IPS DF 19.7 (cell line): ENCODE data around the gene CCL26.

Source experiments
- DNase-seq: peaks from one replicate; pipeline ENCODE4 v3.0.0-alpha.2; 2013; ENCODE audit warnings: low read depth, low spot score

CCL26 gene, protein sequence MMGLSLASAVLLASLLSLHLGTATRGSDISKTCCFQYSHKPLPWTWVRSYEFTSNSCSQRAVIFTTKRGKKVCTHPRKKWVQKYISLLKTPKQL

DNA sequence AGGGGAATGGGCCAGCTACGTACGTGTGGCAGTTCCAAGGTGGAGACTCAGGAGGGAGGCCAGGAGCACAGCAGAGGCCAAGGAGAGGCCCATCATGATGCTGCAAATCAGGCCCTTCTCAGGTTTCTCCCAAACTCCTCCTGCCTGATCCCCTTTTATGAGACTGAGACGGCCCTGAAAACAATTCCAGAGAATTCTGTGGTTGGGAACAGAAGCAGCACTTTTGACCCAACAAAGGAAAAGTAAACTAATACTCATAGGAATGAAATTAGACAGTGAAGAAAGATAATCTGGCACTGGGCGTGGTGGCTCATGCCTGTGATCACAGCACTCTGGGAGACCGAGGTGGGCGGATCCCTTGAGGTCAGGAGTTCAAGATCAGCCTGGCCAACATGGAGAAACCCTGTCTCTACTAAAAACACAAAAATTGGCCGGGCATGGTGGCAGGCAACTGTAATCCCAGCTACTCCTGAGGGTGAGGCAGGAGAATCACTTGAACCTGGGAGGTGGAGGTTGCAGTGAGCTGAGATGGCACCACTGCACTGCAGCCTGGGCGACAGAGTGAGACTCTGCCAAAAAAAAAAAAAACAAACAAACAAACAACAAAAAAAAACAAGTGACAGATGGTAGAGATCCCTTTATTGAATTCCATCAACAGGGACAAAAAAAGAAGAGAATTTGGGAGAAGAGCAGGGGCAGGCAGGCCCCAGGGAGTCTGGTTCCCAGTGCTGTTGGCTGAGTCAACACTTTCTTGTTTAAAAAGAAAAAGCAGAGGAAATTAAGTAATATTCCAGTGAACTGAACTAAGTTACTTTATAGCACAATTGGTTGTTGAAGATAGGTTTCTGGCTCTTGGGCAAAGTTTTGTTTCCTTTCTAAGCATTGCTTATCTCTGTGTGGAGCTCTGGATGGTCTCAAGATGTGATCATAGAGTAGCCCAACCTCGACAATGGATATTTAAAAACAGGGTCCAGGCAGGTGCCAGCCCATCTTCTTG, at the start of gene CCL26:
Gene CCL26, minus strand, starts transcription at position 131 of the 997 bp plus-strand sequence. Its CDS starts 35 bp downstream, at position 96.
- DNase-seq, result no peak

DNA sequence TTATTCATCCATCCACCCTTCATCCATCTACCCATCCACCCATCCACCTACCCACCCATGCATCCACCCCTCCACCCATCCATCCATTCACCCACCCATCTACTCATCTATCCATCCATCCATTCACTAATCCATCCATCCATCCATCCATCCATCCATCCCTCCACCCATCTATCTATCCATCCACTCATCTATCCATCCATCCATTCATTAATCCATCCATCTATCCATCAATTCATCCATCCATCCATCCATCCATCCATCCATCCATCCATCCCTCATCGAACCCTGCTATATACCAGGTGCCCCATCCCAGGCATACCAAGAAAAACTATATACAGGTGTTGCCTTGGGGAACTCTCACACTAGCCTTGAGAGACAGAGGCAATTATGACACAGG, 48.7 kb upstream of the CCL26 start:
- no peak for DNase-seq

DNA sequence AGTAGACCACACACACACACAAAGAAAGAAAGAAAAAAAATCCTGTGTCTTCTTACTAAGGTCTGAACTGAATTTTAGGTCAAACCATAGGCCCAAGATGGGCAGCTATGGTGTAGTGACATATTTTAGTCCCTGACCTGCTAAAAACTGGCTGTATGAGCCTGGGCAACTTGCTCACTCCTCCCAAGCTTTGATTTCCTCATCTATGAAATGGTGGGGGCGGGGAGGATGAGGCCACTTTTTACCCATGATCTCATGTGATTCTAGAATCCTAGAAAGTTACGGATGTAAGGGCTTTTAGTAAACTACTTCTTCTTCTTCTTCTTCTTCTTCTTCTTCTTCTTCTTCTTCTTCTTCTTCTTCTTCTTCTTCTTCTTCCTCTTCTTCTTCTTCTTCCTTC, 47.7 kb upstream of the CCL26 start:
- no peak for DNase-seq

DNA sequence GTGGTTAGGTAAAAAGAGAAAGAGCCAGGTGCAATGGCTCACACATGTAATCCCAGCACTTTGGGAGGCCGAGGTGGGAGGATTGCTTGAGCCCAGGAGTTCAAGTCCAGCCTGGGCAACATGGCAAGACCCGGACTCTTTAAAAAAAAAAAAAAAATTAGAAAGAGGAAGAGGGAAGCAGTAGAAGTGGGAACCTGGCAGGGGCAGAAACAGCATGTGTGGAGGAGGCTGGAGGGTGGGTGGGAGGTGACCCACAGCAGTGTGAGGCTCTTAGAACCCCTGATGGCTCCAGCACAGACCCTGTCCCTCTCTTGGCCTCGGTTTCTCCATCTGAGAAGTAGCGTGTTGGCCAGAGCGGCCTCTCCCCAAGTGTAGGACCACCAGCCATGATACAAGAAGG, 46.5 kb upstream of the CCL26 start:
- DNase-seq, result no peak

DNA sequence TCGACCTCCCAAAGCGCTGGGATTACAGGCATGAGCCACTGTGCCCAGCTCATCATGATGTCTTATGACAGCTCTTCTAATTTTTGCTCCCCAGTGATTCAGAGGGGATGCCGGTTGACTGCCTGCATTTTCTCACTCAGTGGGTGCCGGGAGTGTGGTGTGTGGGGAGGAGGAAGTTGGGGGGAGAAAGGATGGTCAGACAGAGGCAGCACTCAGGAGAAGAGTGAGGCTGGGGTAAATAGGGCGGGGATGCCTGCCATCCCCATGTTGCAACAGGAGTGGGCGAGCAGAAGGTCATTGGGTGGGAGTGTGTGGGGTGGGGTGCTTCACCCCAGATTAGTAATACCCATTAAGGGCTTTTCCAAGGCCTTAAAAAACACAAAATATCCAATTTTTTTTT, 45.1 kb upstream of the CCL26 start:
- DNase-seq, result no peak

DNA sequence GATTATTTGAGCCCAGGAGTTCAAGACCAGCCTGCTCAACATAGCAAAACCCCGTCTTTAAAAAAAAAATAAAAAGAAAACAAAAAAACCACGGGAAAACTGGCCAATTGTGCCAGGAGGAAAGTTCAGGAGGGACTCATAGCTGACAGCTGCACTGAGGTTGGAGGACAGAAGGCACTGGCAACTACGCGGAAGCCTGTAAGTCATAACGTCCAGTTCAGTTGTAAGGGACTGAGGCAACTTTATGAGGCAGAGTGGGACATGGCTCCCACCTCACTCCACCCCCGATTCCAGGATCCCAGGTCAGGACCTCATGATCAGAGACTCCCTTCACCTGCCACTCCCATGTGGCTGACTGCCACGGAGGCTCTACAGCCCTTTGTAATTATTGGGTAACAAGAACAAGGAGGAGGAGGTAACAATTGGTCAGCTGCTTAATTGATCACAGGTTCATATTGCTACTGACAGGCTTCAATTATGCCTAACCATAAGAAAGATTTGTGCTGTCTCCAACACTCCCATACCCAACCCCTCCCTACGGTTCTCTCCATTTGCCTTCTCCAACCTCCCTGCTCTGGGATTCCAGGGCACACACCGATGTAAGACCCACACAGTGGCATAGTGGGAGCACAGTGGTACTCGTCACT, 43.5 kb upstream of the CCL26 start:
- no peak for DNase-seq

DNA sequence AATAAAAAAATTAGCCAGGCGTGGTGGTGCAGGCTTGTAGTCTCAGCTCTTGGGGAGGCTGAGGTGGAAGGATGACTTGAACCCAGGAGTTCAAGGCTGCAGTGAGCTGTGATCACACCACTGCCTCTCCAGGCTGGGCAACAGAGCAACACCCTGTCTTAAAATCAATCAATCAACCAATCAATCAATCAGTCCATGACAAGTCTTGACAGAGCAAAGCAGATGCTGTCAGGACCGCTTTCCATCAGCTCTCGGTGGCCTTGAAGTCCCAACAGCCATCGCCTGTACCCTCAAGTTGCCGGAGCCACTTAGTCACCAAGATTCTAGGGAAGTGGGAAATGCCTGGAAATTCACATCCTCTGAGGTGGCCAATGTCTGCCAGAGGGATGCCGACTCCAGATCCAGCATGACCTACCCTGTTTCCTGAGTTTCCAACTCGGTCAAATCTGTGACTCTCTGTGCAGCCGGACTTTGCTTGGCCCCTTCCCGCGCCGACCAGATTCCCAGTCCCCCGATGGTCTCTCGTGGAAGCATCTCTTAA, 42.5 kb upstream of the CCL26 start:
- DNase-seq, result no peak

DNA sequence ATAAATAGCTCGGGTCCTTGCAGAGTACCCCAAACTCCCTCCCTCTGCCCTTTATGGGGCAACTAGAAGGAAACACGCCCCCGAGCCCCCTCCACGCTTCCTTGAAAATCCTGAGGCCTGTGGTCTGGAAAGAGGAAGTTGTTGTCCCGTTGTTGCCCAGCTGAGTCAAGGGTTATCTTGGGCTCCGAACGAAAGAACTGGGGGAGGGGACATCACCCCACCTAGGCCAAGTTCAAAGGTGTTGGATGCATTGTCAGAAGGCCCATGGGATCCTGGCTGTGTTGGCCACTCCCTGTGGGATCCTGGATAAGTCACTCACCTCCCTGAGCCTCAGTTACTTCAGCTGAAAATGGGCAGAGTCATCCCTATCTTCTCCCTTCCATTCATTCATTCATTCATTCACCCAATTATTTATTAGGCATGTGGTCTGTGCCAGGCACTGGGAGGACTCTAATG, 41.8 kb upstream of the CCL26 start, which contains the start of gene CCL24:
Gene CCL24, minus strand, starts transcription at position 26 of the 456 bp plus-strand sequence. CDS start 91 bp downstream, outside the sequence.
- no peak for DNase-seq

DNA sequence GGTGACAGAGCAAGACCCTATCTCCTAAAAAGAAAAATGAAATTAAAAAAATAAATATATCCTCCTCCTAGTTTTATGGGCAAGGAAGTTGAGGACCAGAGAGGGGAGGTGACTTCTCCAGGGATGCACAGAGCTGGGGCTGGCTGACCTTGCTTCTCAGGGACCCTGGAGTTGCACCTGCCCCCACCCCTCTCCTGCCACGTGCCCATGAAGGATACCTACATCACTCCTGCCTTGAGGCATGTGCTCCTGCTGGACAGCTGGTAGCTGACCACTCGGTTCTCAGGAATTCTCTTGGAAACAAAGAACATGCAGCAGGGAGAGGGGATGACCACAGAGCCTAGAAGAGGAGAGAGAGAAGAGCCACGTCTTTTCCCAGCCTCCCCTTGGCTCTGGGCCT, 41.1 kb upstream of the CCL26 start:
- DNase-seq, result no peak

DNA sequence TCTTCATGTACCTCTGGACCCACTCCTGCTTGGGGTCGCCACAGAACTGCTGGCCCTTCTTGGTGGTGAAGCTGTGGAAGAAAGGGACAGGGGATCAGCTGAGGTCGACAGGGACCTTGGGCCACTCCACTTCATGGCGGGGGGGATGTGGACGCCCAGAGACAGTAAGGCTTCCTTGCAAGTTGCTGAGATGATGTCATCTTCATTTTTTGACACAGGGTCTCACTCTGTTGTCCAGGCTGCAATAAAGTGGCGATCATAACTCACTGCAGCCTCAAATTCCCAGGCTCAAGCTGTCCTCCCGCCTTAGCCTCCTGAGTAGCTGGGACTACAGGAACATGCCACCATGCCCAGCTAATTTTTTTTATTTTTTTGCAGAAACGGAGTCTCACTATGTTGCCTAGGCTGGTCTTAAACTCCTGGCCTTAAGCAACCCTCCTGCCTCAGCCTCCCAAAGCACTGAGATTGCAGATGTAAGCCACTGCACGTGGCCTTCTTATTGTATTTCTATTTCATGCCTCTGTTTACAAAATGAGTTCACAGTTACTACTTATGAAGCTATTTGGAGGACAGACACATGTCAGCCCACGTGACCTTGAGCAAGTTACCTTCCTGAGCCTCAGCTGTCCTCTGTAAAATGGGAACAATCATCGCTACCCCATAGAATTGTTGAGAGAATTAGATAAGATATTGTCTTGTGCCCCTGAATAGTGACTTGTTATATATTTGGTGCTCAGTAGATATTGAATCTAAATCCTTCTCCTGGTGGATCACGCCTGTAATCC, 40.1 kb upstream of the CCL26 start:
- DNase-seq, result no peak

DNA sequence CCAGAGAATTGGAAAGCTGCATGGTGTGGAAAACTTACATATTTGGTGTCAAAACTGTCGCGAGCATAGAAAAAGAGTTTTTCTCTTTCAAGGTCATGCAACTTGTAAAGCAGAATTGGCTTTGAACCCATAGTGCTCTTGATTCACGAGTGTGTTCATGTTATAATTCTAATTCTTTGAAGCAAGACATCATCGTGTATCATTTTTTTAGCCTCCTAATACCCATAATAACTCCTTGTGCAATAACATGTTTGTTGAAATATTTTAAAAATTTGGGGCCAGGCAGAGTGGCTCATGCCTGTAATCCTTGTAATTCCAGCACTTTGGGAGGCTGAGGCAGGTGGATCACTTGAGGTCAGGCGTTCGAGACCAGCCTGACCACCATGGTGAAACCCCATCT, 37.4 kb upstream of the CCL26 start:
- no peak for DNase-seq

DNA sequence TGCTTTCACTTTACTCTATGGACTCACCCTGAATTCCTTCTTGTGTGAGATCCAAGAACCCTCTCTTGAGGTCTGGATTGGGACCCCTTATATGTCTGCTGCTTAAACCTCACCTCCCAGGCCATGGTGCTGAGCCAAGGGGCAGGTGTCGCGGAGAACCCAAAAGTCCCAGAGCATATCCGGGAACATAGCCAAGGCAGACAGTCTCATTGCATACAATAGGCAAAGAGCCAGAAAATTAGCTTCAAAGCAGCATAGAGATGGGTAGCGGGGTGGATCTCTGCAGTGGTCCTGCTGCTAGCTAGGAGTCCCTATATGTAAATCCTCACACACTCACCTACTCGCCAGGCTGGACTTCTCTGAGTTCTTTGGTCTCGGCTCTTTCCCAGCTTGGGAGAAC, 36.1 kb upstream of the CCL26 start:
- no peak for DNase-seq

DNA sequence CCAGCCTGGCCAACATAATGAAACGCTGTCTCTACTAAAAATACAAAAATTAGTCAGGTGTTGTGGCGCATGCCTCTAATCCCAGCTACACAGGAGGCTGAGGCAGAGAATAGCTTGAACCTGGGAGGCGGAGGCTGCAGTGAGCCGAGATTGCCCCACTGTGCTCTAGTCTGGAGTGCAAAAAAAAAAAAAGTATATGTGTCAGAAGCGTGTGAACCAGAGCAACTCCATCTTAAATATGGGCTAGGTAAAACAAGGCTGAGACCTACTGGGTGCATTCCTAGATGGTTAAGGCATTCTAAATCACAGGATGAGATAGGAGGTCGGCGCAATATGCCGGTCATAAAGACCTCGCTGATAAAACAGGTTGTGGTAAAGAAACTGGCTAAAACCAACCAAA, 35.4 kb upstream of the CCL26 start:
- DNase-seq, result no peak

DNA sequence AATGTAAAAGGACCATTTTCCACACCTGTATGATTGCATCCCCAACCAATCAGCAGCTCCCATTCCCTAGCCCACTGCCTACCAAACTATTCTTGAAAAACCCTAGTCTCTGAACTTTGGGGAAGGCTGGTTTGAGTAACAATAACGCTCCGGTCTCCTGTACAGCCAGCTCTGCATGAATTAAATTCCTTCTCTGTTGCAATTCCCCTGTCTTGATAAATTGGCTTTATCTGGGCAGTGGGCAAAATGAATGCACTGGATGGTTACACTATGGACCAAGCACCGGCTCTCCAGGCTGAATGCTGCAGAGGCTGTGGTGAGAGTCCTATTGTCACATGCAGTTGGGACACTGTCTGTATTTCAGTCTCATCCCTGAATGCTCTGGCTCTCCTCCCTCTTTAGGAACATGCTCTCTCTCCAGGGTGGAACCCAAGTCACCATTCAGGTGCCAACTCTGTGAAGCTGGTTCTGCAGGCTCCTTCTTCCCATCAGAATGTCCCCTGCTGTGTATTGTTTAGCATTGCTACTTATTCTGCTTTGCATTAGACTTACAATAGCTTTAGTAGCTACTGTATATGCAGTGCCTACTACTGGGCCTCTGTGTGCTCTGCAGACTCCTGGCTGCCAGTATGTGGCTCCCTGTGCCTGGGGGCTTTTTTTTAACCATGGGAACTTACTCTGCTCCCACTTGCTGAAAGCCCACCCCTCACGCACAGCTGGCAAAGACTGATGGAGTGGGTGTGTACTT, 34.7 kb upstream of the CCL26 start:
- DNase-seq, result no peak

DNA sequence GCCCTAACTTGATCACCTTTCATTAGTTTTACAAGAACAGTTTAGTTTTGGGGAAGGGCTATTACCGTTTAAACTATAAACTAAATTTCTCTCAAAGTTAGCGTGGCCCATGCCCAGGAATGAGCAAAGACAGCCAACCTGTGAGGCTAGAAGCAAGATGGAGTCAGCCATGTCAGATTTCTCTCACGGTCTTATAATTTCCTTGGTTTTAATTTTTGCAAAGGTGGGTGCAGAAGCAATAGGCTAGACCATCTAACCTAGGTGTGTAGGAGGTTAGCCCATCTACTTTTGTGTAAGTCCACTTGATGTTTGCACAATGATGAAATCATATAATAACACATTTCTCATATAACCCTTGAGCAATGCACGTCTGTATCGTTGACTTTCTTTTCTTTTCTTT, 32.7 kb upstream of the CCL26 start:
- DNase-seq, result no peak

DNA sequence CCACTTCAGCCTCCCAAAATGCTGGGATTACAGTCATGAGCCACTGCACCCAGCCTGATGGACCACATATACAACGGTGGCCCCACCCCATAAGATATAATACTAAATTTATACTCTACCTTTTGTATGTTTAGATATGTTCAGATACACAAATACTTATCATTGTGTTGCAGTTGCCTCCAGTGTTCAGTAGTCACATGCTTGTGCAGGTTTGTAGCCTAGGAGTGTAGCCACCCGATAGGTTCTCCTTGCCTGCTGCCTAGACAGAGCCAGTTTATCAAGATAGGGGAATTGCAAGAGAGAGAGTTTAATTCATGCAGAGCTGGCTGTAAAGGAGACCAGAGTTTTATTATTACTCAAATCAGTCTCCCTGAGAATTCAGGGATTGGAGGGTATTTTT, 32.0 kb upstream of the CCL26 start:
- DNase-seq, result no peak

DNA sequence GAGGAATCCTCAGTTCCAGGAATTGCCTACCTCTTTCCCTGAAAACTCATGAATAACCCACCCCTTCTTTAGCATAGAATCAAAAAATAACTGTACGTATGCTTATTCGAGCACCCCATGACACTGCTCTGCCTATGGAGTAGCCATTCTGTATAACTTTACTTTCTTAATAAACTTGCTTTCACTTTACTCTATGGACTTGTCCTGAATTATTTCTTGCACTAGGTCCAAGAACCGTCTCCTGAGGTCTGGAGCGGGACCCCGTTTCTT, 30.5 kb upstream of the CCL26 start:
- no peak for DNase-seq

DNA sequence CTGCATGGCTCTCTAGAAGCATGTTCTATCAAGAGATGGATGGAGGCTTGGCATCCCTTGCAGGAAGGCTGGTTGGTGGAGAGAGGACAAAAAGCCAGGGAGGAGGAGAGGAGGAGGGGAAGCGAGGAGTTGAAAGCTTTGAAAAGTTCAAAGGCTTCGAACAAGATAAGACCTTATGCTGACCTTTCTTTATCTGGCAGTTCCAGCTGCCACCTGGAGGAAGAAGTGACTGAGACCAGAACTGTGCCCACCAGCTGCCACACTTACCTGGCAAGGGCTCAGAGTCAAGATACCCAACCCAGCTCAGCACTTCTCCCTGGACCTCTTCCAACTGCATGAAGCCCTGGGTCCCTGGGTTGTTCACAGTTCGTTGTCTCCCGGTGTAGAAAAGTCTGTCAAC, 26.8 kb upstream of the CCL26 start:
- no peak for DNase-seq

DNA sequence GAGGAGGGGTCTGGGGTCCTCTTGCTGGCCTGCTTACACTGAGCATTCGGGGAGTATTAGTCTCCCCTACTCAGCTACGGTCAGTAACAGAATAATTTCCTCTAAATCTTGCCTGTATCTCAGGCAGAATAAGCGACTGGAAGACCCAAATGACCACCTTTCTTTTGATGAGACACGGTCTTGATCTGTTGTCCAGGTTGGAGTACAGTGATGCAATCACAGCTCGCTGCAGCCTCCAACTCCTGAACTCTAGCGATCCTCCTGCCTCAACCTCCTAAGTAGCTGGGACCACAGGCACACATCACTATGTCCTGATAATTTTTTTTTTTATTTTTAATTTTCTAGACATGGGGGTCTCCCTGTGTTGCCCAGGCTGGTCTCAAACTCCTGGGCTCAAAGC, 24.4 kb upstream of the CCL26 start:
- no peak for DNase-seq

DNA sequence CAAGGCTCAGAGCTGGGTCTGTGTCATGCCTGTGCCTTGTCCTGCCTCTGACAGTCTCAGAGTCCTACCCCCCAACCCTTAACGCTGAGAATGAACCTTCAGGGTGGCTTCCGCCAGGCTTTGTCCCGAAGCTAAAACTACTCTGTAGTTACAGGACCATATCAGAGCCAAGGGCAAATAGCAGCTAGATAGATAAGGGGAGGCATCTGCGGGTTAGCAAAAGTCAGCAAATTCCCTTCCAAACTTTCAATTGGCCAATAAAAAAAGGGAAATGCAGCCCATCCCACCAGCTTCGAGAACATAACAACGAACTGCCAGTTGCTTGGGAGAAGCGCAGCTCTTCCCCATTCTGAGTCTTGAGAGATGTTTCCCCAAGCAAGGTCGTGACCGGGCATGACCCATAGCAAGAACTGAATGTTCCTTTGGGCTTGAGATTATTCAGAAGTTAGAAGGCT, 23.8 kb upstream of the CCL26 start:
- DNase-seq, result no peak

DNA sequence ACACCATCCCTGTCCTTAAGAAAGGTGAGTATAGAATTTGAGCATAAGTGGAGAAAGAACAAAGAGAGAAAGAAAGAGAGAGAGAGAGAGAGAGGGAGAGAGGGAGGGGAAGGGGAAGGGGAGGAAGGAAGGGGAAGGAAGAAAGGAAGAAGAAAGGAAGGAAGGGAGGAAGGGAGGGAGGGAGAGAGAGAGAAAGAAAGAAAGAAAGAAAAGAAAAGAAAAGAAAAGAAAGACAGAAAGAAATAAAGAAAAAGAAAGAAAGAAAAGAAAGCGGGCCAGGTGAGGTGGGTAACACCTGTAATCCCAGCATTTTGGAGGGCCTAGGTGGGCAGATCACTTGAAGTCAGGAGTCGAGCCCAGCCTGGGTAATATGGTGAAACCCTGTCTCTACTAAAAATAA, 21.7 kb upstream of the CCL26 start:
- DNase-seq, result no peak
